ENCODE measurements around the gene PHRF1. TPM values are rescaled to one million over a fixed set of nuclear protein-coding genes. Genes with fewer than 3 reads are reported as not detected.
A peak's percentile ranks its signal among the peaks of the same experiment; 100 is the strongest.

PHRF1 gene
- total RNA-seq, 1 experiment from 2014 or later: 48.9 TPM

- Histone ChIP-seq H3K56ac (ENCODE audit: insufficient read length, low read depth, low read length) (no peak overlapping the region), H3K9ac (ENCODE audit: extremely low read depth, insufficient read length, low read length) (no peak overlapping the region), H3K4ac (ENCODE audit: low read depth, low read length) (no peak overlapping the region), H3K79me1 (ENCODE audit: insufficient read depth, low read depth, low read length, poor library complexity, severe bottlenecking) (peaks cover 7% of the 10 kb centered on the region), H3K4me1 (ENCODE audit: insufficient read depth, low read length) (no peaks in the 10 kb centered on the region), H3K27ac (ENCODE audit: insufficient read length, low read depth, low read length) (no peak overlapping the region), H3K27me3 (ENCODE audit: insufficient read depth, low read length) (no peaks in the 10 kb centered on the region), H3K4me2 (ENCODE audit: insufficient read depth, insufficient read length, low read length) (no peak overlapping the region), H4K20me1 (ENCODE audit: control insufficient read depth, insufficient read depth, insufficient read length) (peaks cover 3% of the 10 kb centered on the region), H2BK12ac (ENCODE audit: insufficient read length, low read depth, low read length) (no peak overlapping the region), H2BK5ac (ENCODE audit: insufficient read length, low read length) (no peak overlapping the region), H3K9me3 (ENCODE audit: control insufficient read depth, low read depth, low read length) (no peaks in the 10 kb centered on the region), H2BK120ac (ENCODE audit: low read depth, low read length, poor library complexity, severe bottlenecking) (no peak overlapping the region), H3T11ph (ENCODE audit: low read length) (no peak overlapping the region), H4K8ac (replicated peaks; ENCODE audit: insufficient read length, low read depth, low read length) (no peak overlapping the region), H3K14ac (ENCODE audit: insufficient read depth, low read length) (no peak overlapping the region), H3K79me2 (ENCODE audit: insufficient read depth, low read length) (no peaks in the 10 kb centered on the region; the same call in 1 of the 2 replicates), H2BK20ac (ENCODE audit: low read depth, low read length, poor library complexity, severe bottlenecking) (no peak overlapping the region), H3K18ac (ENCODE audit: insufficient read length, low read depth, low read length) (no peak overlapping the region), H3K23me2 (ENCODE audit: insufficient read length, low read depth, low read length, poor library complexity, severe bottlenecking) (no peaks in the 10 kb centered on the region), H4K5ac (ENCODE audit: insufficient read length, low read depth, low read length) (no peak overlapping the region), H2AK5ac (ENCODE audit: insufficient read length, low read length) (no peak overlapping the region), H3K23ac (ENCODE audit: insufficient read length, low read depth, low read length) (no peak overlapping the region), H2AFZ (ENCODE audit: low read length) (no peak overlapping the region), H2BK15ac (ENCODE audit: low read depth, low read length) (no peak overlapping the region), H4K91ac (ENCODE audit: insufficient read length, low read depth, low read length) (no peak overlapping the region)
- H3K27me3 Mint-ChIP-seq (ENCODE audit: low read depth): no peaks in the 10 kb centered on the region
- no peaks in the 10 kb centered on the region for H3K9me3 Mint-ChIP-seq
- H3K36me3 Mint-ChIP-seq (ENCODE audit: insufficient read depth in 1 of 3, low read depth in 3 of 3): peaks cover 45 to 82% (median 77%) of the 10 kb centered on the region in 3 experiments
- WGBS (ENCODE audit: extremely low coverage, insufficient read length, low lambda C conversion rate): no CpG with 5 or more reads among the region's 6 CpGs
- peak overlapping the region in 1 of 3 experiments; percentile 55; a peak in 2 of 7 replicates for H3K27ac Mint-ChIP-seq
- DNase-seq: no peak
- H3K4me3 Mint-ChIP-seq: no peak overlapping the region
- H3K4me1 Mint-ChIP-seq: no peaks in the 10 kb centered on the region
- TF ChIP-seq CTCF (conservative IDR thresholded peaks at IDR 0.05): no peak
Measured at GRCh38 chr11:587978-588380, 11.7 kb downstream of the PHRF1 start.
